Hematopoietic multipotent progenitor cell treated with erythropoietin and hydrocortisone succinate and interleukin-3 and kit ligand, for 15 days (in vitro differentiated cells): ENCODE data around the gene CHST8.

Experiments
- DNase-seq: peaks from one replicate; pipeline ENCODE4 v3.0.0-alpha.2; 2015; ENCODE audit warnings: low spot score

Gene CHST8

GRCh38 chr19:33673996-33674625, 52.4 kb downstream of the CHST8 start:
- DNase-seq: no peak

- DNase-seq: no peak
These were observed 53.0 kb downstream of the CHST8 start for GRCh38 chr19:33674626-33675367.

DNA sequence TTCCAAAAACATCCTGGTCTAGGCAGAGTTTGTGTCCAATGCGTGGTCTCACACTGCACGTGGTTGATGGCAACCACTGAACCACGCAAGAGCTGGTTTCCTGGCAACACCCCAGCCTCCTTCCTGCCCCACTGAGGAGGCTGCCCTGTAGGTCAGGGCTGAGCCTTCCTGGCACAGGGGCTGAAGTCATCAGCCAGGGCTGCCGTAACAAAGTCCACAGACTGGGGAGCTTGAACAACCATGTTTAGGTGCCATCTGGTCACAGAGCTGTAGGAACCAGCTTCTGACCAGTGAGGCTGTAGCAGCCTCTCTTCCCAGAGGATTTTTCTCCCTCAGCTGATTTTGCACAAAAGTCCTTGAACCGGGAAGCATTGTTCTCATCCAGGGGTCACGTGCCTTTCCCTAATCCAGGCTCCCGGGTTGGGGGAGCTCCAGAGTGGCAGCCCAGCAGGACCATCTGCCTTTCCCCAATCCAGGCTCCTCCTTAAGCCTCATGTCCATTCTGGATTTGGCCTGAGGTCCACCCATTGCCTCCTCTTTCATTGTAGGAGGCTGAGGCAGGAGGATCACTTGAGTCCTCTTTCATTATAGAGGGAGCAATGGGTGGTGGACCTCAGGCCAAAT, 53.9 kb downstream of the CHST8 start:
- DNase-seq: no peak

- DNase-seq: no peak
These were observed 55.4 kb downstream of the CHST8 start for GRCh38 chr19:33676999-33677665.

DNA sequence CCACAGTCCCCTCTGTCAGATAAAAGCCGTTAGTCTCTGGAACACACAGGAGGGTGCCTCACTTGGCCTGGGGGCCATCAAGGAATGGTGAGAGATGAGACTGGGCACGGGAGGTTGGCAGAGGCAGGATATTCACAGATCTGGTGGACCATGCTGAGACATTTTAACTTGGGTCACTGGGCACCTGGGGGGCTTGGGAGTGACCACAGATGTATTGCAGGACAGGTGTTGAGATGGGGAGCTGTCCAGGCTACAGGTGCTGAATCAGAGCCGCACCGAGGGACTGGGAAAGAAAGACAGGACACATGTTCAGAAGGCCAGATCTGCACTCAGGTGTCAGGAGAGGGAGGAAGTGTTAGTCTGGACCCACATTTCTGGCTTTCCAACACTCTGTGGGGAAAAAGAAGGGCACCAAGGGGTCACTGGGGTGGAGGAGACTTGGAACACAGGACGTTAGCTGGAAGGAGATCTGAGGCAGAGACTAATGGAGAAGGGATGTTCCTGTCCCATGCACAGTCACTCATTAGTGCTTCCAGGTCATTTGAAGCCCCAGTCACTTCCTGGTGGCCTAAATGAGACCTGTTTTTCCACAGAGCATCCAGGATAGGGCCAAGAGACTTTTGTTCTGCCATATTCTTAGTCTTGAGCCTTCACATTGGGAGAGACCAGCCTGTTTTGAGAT, 56.1 kb downstream of the CHST8 start:
- no peak for DNase-seq

GRCh38 chr19:33678796-33679585, 57.2 kb downstream of the CHST8 start:
- no peak for DNase-seq

GRCh38 chr19:33679696-33680095, 57.9 kb downstream of the CHST8 start:
- DNase-seq: no peak

GRCh38 chr19:33681081-33681680, 59.4 kb downstream of the CHST8 start:
- DNase-seq: no peak

- no peak for DNase-seq
These were observed 62.3 kb downstream of the CHST8 start for GRCh38 chr19:33683881-33684537.

- no peak for DNase-seq
These were observed 62.9 kb downstream of the CHST8 start for GRCh38 chr19:33684538-33685232.

- DNase-seq: no peak
These were observed 63.8 kb downstream of the CHST8 start for GRCh38 chr19:33685541-33685940.

- no peak for DNase-seq
These were observed 64.5 kb downstream of the CHST8 start for GRCh38 chr19:33686262-33686661.

DNA sequence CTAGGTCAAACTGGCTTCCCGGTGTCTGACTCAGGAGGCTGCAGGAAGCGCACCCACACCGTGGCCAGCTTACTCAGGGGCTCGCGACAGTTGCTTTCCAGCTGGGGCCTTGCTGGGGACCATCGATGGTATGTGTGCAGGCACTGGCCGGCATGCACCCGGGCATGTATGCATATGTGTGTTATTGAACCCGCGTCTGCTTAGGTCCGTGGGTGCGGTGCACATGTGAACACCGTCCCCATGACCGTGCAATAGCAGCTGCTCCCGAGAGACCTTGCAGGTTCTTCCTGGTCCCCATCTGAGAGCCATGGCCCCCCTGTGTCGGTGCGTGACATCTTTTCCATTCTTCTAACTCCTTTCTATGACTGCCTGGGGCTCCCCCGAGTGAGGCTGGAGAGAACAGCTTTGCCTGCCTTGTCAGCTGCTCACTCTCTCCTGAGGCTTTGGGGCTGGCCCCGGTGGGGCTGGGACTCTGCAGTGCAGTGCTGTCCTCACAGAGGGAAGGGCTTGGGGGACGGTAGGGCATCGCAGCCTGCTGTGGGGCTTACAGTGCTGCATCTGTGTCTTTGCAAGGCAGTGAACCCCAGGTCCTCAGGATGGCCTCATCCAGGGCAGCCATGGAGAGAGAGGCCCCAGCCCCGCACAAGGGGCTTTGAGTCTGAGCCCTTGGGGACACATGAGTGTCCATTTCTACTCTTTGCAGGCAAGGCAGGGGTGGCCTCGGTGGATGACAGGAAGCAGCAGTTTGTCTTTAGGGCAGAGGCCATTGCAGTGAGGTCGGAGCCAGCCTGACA, 65.1 kb downstream of the CHST8 start:
- no peak for DNase-seq

DNA sequence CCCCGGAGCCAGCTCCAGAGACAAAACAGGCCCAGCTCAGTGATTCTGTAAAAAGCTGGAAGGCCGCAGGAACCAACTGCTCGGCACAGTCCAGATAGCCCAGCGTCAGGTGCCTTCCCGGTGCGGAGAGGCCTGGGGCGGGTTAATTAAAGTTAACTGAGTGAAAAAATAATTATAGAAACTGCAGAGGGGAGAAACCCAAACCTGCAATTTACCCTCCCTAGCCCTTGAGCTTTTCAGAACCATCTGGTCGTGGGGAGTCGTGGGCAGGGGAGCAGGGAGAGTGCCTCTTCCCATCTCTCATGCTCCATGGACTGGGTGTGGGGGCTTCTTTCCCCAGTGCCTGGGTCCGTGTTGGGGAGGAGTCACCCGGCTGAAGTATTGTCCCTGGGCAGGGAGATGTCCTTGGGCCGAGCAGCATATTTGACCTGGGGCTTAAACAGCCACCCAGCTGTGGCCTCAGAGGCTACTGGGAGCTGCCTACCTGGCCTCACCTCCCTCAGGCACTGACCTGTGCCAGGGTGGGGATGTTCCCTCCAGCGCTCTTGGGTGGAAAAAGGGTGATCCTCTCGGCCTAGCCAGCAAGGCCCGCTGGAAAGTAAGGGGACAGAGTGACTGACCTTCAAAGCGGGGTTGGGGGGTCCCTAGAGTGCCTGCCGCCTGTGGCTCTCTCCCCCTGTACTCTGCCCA, 65.9 kb downstream of the CHST8 start:
- DNase-seq: no peak

GRCh38 chr19:33688171-33688992, 66.6 kb downstream of the CHST8 start:
- no peak for DNase-seq

- DNase-seq: no peak
These were observed 67.5 kb downstream of the CHST8 start for GRCh38 chr19:33689138-33689746.

DNA sequence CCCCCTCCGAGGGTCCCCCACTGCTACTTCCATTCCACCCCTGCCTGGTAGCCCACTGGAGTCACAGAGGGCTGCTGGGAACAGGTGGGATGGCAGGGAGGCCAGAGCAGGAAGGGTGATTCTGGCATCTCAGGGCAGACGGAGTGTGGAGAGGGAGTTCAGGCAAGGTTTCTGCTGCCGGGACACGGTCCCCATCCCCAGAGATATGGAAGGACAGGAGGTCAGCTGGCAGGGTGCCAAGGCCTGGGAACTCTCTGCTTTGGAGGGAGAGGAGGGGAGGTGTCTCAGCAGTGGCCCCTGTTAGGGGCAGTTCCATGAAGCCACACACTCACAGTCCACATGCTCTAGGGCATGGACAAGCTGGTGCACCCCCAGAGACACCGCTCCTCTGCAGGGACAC, 68.1 kb downstream of the CHST8 start:
- no peak for DNase-seq
